Inferior parietal cortex (tissue), 1 donor: ENCODE data around the gene METTL9.
"Not testable (repeated sequence)": the region's sequence is repeated elsewhere in the genome, so short reads cannot be mapped to it uniquely, and the experiment has no call there.

Experiments
- DNase-seq: peaks from one replicate; pipeline ENCODE4 v3.0.0-alpha.2; 2016; ENCODE audit errors: extremely low spot score

METTL9 gene

GRCh38 chr16:21574372-21574771 is 25.0 kb upstream of the METTL9 start:
- no peak for DNase-seq

- not testable (repeated sequence) for DNase-seq
Measured at GRCh38 chr16:21576323-21576722, 23.1 kb upstream of the METTL9 start.

GRCh38 chr16:21577487-21577886 is 21.9 kb upstream of the METTL9 start:
- not testable (repeated sequence) for DNase-seq

- not testable (repeated sequence) for DNase-seq
Measured at GRCh38 chr16:21578311-21578710, 21.1 kb upstream of the METTL9 start.

- DNase-seq: not testable (repeated sequence)
Measured at GRCh38 chr16:21580131-21580530, 19.2 kb upstream of the METTL9 start.

GRCh38 chr16:21580807-21581206 is 18.6 kb upstream of the METTL9 start:
- DNase-seq: no peak

GRCh38 chr16:21584817-21585216 is 14.6 kb upstream of the METTL9 start:
- no peak for DNase-seq

GRCh38 chr16:21588593-21588992 is 10.8 kb upstream of the METTL9 start:
- not testable (repeated sequence) for DNase-seq

- no peak for DNase-seq
Measured at GRCh38 chr16:21589551-21589950, 9.8 kb upstream of the METTL9 start.

- no peak for DNase-seq
Measured at GRCh38 chr16:21590287-21590686, 9.1 kb upstream of the METTL9 start.

GRCh38 chr16:21590796-21591195 is 8.6 kb upstream of the METTL9 start:
- DNase-seq: no peak

GRCh38 chr16:21592191-21592590 is 7.2 kb upstream of the METTL9 start:
- DNase-seq: no peak

- no peak for DNase-seq
Measured at GRCh38 chr16:21593530-21594289, 5.7 kb upstream of the METTL9 start.

GRCh38 chr16:21597561-21598030 is 1.8 kb upstream of the METTL9 start:
- DNase-seq: no peak

- DNase-seq: no peak
Measured at GRCh38 chr16:21598206-21598605, 1.2 kb upstream of the METTL9 start.

GRCh38 chr16:21598701-21599121 is 666 bp upstream of the METTL9 start:
- no peak for DNase-seq

- no peak for DNase-seq
Measured at GRCh38 chr16:21600031-21600773, 825 bp downstream of the METTL9 start.

GRCh38 chr16:21602785-21603184 is 3.4 kb downstream of the METTL9 start:
- no peak for DNase-seq

GRCh38 chr16:21603928-21604327 is 4.6 kb downstream of the METTL9 start:
- no peak for DNase-seq

GRCh38 chr16:21605848-21606247 is 6.5 kb downstream of the METTL9 start:
- not testable (repeated sequence) for DNase-seq

- DNase-seq: no peak
Measured at GRCh38 chr16:21608639-21609328, 9.4 kb downstream of the METTL9 start.

GRCh38 chr16:21610006-21610544 is 10.7 kb downstream of the METTL9 start:
- DNase-seq: no peak
